Testis (tissue), 3 donors: ENCODE results near the gene CDK14. TPM values are rescaled to one million over a fixed set of nuclear protein-coding genes. Genes with fewer than 3 reads are reported as not detected.

ENCODE experiments used
- DNase-seq: peaks from one replicate; pipeline ENCODE4 v3.0.0-alpha.2; 2019
- H3K27ac ChIP-seq, 2 donors: fragments of 200-600 bp; sonication (generic); one replicate each; pipeline ENCODE4 v1.5.1; 2019
- H3K27me3 ChIP-seq: fragments of 200-600 bp; sonication (generic); one replicate; pipeline ENCODE4 v1.5.1; 2019
- H3K36me3 ChIP-seq: fragments of 200-600 bp; sonication (generic); one replicate; pipeline ENCODE4 v1.5.1; 2017; ENCODE audit warnings: low read depth; ENCODE audit errors: missing control alignments
- H3K4me1 ChIP-seq: fragments of 200-600 bp; sonication (generic); one replicate; pipeline ENCODE4 v1.5.1; 2019
- H3K4me3 ChIP-seq, 2 donors: fragments of 200-600 bp; sonication (generic); one replicate each; pipeline ENCODE4 v1.5.1; 2017 to 2019
- H3K9me3 ChIP-seq: fragments of 200-600 bp; sonication (generic); one replicate; pipeline ENCODE4 v1.5.1; 2017
- CTCF ChIP-seq, 3 experiments: fragments of 450-650 bp in 2 of 3; fragments of 200-600 bp in 1 of 3; sonication (generic) in 1 of 3; IDR thresholded peaks; one replicate each; pipeline ENCODE4 v1.5.1; 2016 to 2019; ENCODE audit warnings: antibody characterized with exemption in 3 of 3, mild to moderate bottlenecking in 2 of 3, moderate library complexity in 1 of 3
- POLR2A ChIP-seq: fragments of 450-650 bp; IDR thresholded peaks from one replicate; pipeline ENCODE4 v1.6.1; 2017; ENCODE audit warnings: antibody characterized with exemption, mild to moderate bottlenecking, moderate library complexity
- WGBS, 2 donors: methylation state at CpG; one replicate each; pipeline ENCODE4 v1.1.5; 2018; 5-methylcytosine and 5-hydroxymethylcytosine counted together
- intact Hi-C: fragments of 100-400 bp; cut with DNase I; formaldehyde crosslinking; loops from one replicate; pipeline ENCODE4 v1.15.1; 2023; ENCODE audit warnings: low total_unique reads
- polyA plus RNA-seq: library from polyadenylated mRNA; stranded (reverse); fragments of 350-450 nt; fragmentation: Illumina TruSeq; extraction: RNeasy Lipid Tissue Mini Kit (QIAGEN cat#74804); gene quantifications from one replicate; pipeline ENCODE4 v1.2.3, GENCODE V29; 2014; ENCODE audit warnings: low read depth, low replicate concordance; ENCODE audit not compliant: insufficient read depth
- total RNA-seq, 2 donors: library from RNA; depleted of rRNA; stranded (reverse); fragments of >200 nt; gene quantifications; one replicate each; pipeline ENCODE4 v1.2.3, GENCODE V29; 2016

The CDK14 gene
- total and polyA plus RNA-seq, 3 donors from 2014 or later, result 18.9 to 22.7 (median 19.5) TPM

GRCh38 chr7:90689260-90689659, 93.1 kb downstream of the CDK14 start:
- Histone ChIP-seq H3K9me3 (no peaks in the 10 kb centered on the region), H3K36me3 (no peaks in the 10 kb centered on the region), H3K27ac (no peak overlapping the region), H3K27me3 (no peaks in the 10 kb centered on the region), H3K4me1 (no peaks in the 10 kb centered on the region), H3K4me3 (no peak overlapping the region)
- intact Hi-C loops, result no loop called here
- 81 to 92% methylated on average over 1 of the region's 1 CpG for WGBS, 2 donors
- no peak for DNase-seq
- TF ChIP-seq CTCF (IDR thresholded peaks at IDR 0.05) (no peak), POLR2A (no peak)

DNA sequence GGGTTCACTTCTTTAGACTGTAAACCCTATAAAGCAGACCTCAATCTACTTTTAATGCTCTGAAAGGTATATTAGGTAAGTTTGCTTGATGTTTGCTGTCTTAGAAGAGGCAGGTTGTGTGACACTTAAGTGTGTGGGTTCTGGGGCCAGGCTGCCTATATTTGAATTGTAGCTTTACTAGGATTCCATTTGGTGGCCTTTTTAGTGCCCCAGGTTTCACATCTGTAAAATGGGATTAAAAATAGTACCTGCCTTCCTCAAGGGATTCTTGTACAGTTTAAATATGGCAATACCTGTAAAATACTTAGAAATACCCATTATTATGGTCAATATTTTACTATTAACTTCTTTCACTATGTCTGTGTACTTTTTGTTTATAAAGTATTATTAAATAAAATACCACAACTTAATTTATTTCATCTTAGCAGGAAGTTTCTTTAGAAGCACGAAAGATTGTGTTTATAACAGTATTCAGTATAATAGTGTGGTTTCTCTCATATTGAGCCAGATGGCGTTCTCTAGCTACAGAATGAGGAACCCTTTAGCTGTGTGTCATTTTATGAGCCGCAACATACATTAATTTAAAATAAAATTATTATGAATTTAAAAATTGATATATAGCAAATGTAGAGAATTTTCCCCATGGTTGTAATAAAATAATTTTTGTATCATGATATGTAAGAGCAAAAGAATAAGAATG, 94.2 kb downstream of the CDK14 start:
- no peak overlapping the region for H3K27ac ChIP-seq
- intact Hi-C loops, result no loop called here
- WGBS, 2 donors, result 89 to 91% methylated on average over 3 of the region's 3 CpGs
- TF ChIP-seq POLR2A, result no peak
- TF ChIP-seq CTCF (IDR thresholded peaks at IDR 0.05), result no peak
- H3K36me3 ChIP-seq, result no peaks in the 10 kb centered on the region
- no peak for DNase-seq
- H3K4me1 ChIP-seq, result no peaks in the 10 kb centered on the region
- H3K9me3 ChIP-seq, result no peaks in the 10 kb centered on the region
- no peaks in the 10 kb centered on the region for H3K27me3 ChIP-seq
- H3K4me3 ChIP-seq, result no peak overlapping the region

GRCh38 chr7:90692396-90692795, 96.3 kb downstream of the CDK14 start:
- Histone ChIP-seq H3K27me3 (no peaks in the 10 kb centered on the region), H3K4me1 (no peaks in the 10 kb centered on the region), H3K27ac (no peak overlapping the region), H3K4me3 (no peak overlapping the region), H3K9me3 (no peaks in the 10 kb centered on the region), H3K36me3 (no peaks in the 10 kb centered on the region)
- TF ChIP-seq CTCF (IDR thresholded peaks at IDR 0.05) (no peak), POLR2A (no peak)
- WGBS, 2 donors, result 51 to 79% methylated on average over 3 of the region's 3 CpGs
- DNase-seq, result no peak
- intact Hi-C loops, result no loop called here

DNA sequence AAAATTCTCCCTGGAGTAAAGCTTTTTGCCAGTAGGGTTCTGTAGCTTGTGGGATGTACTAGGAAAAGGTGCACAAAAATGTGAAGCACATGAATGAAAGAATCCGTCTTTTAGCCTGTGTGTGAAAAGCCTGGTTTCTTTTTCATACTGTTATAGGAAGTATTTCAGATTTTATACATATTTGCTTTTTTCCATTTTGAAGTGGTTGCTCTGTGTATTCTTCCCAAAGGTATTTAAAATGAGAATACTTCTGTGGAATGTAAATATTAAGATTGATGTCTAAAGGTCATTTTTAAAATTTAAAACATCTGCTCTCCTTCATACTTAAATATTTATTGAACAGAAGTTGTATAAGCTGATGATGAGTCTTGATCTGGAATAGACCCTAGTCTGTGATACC, 96.8 kb downstream of the CDK14 start:
- no peaks in the 10 kb centered on the region for H3K27me3 ChIP-seq
- no peak overlapping the region for H3K27ac ChIP-seq
- intact Hi-C loops, result no loop called here
- no peaks in the 10 kb centered on the region for H3K9me3 ChIP-seq
- no peaks in the 10 kb centered on the region for H3K36me3 ChIP-seq
- H3K4me3 ChIP-seq, result no peak overlapping the region
- WGBS, 2 donors, result 93 to 94% methylated on average over 1 of the region's 1 CpG
- TF ChIP-seq CTCF (IDR thresholded peaks at IDR 0.05), result no peak
- no peak for TF ChIP-seq POLR2A
- H3K4me1 ChIP-seq, result no peaks in the 10 kb centered on the region
- no peak for DNase-seq

DNA sequence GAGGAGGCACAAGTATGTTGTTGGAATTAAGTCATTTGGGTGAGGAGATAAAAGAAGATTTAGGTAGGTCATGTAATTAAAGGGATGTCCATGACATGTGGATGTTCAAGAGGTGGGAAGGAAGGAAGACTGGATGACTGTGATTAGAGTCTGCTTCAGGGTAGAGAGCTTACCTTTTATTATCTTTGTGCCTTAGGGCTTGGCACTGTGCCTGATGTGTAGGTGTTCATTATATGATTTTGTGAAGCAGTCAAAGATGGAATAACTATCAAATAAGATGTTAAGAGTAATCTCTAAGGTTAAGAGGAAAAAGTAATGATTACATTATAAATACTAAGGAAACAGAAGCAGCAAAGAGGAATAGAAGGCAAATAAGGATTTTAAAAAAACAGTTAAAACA, 97.8 kb downstream of the CDK14 start:
- intact Hi-C loops, result no loop called here
- TF ChIP-seq POLR2A (no peak), CTCF (IDR thresholded peaks at IDR 0.05) (no peak)
- Histone ChIP-seq H3K27ac (no peak overlapping the region), H3K4me1 (no peaks in the 10 kb centered on the region), H3K9me3 (no peaks in the 10 kb centered on the region), H3K27me3 (no peaks in the 10 kb centered on the region), H3K4me3 (no peak overlapping the region), H3K36me3 (no peaks in the 10 kb centered on the region)
- DNase-seq, result no peak
